ENCODE data around the gene NMNAT2. TPM values are rescaled to one million over a fixed set of nuclear protein-coding genes. Genes with fewer than 3 reads are reported as not detected.

Gene NMNAT2
- total and polyA plus RNA-seq, 2 of the 8 experiments (the other 6 are each of a cell fraction or from before 2014, with no cell fraction given), result 6.5 to 20.9 TPM

- no peak overlapping the region for H2BK15ac ChIP-seq (ENCODE audit: low read length)
- no peaks in the 10 kb centered on the region for H4K20me1 ChIP-seq (replicated peaks in 1 of 2; ENCODE audit: control insufficient read depth in 1 of 2, insufficient read depth in 2 of 2, low read length in 2 of 2)
- DNase-seq (ENCODE audit: low read depth in 1 of 2, low spot score in 2 of 2), result no peak
- H2BK120ac ChIP-seq (replicated peaks; ENCODE audit: low read depth, low read length), result no peak overlapping the region
- no peak for FAIRE-seq
- H3K9me3 ChIP-seq (ENCODE audit: insufficient read depth in 2 of 2, low read depth in 1 of 2, low read length in 1 of 2), result no peaks in the 10 kb centered on the region
- ChIA-PET CTCF (ENCODE audit: partially characterized antibody) (interaction anchor here (0.7 to 3.3 kb wide), 4 partner anchors 10 to 179 kb away, joined by 3 to 13 read pairs (median 3); no protein-coding TSS in a partner anchor), POLR2A (ENCODE audit: partially characterized antibody) (no interaction called here)
- H2AK5ac ChIP-seq (ENCODE audit: low read depth, low read length), result no peak overlapping the region
- no peak overlapping the region for H2BK20ac ChIP-seq (ENCODE audit: low read length)
- peaks cover 15% of the 10 kb centered on the region for H3K23me2 ChIP-seq (ENCODE audit: low read depth, low read length)
- H3K4me2 ChIP-seq (ENCODE audit: insufficient read depth in 1 of 2, low read depth in 2 of 2, low read length in 2 of 2), result no peak overlapping the region
- H2AFZ ChIP-seq (ENCODE audit: low read length), result no peak overlapping the region
- no peak overlapping the region for H4K8ac ChIP-seq (ENCODE audit: extremely low read depth, insufficient read depth, low read length)
- H2BK5ac ChIP-seq (ENCODE audit: low read depth, low read length), result no peak overlapping the region
- H3K79me1 ChIP-seq (ENCODE audit: low read depth, low read length), result peaks cover 2% of the 10 kb centered on the region; the same call in 1 of the 2 replicates
- H3K27me3 ChIP-seq (replicated peaks in 1 of 4; ENCODE audit: control insufficient read depth in 3 of 4, extremely low read depth in 1 of 4, insufficient read depth in 3 of 4, low read length in 3 of 4), result peaks cover 2 to 13% (median 11%) of the 10 kb centered on the region in 4 experiments; a peak in 6 of 7 replicates
- no peak overlapping the region for H3K4ac ChIP-seq (replicated peaks; ENCODE audit: insufficient read length, low read depth, low read length)
- H3K56ac ChIP-seq (replicated peaks; ENCODE audit: insufficient read length, low read depth, low read length), result no peak overlapping the region
- no peak overlapping the region for H3K27ac ChIP-seq (ENCODE audit: low read depth, low read length)
- peaks cover 3 to 16% (median 8%) of the 10 kb centered on the region in 4 experiments for H3K4me1 ChIP-seq (replicated peaks in 1 of 4; ENCODE audit: control insufficient read depth in 3 of 4, insufficient read depth in 4 of 4, low read length in 3 of 4)
- no peak overlapping the region for H3K18ac ChIP-seq (ENCODE audit: extremely low read depth, low read length)
- H3K79me2 ChIP-seq (ENCODE audit: control insufficient read depth in 1 of 2, insufficient read depth in 2 of 2, low read length in 2 of 2), result no peaks in the 10 kb centered on the region; a peak in 1 of 4 replicates
- H4K5ac ChIP-seq (ENCODE audit: insufficient read length, low read depth, low read length), result no peak overlapping the region
- H3K23ac ChIP-seq (ENCODE audit: insufficient read length), result no peak overlapping the region
- H4K91ac ChIP-seq (replicated peaks; ENCODE audit: insufficient read length, low read length), result no peak overlapping the region
- no peak overlapping the region for H3K9ac ChIP-seq (replicated peaks in 1 of 4; ENCODE audit: extremely low read depth in 1 of 4, low read depth in 3 of 4, low read length in 3 of 4)
- no peak overlapping the region for H3K14ac ChIP-seq (ENCODE audit: insufficient read length)
- no peaks in the 10 kb centered on the region for H3K36me3 ChIP-seq (ENCODE audit: control insufficient read depth in 2 of 4, insufficient read depth in 4 of 4, low read length in 3 of 4)
- no peak overlapping the region for H2BK12ac ChIP-seq (ENCODE audit: low read depth, low read length)
- no peak overlapping the region for H3K4me3 ChIP-seq (ENCODE audit: extremely low read depth in 1 of 4, insufficient read depth in 2 of 4, low read depth in 3 of 4, low read length in 4 of 4)
- TF ChIP-seq JUND (IDR thresholded peaks at IDR 0.05; ENCODE audit: low read length) (no peak), PHF8 (conservative IDR thresholded peaks at IDR 0.05; ENCODE audit: low read depth, low read length) (no peak), HDAC6 (IDR thresholded peaks at IDR 0.05; ENCODE audit: low read depth, low read length) (no peak)
Measured at GRCh38 chr1:183414365-183414764, 3.8 kb downstream of the NMNAT2 start.
